ENCODE measurements around the gene KRTAP4-8.
"Not testable (repeated sequence)": the region's sequence is repeated elsewhere in the genome, so short reads cannot be mapped to it uniquely, and the experiment has no call there.

The KRTAP4-8 gene

DNA sequence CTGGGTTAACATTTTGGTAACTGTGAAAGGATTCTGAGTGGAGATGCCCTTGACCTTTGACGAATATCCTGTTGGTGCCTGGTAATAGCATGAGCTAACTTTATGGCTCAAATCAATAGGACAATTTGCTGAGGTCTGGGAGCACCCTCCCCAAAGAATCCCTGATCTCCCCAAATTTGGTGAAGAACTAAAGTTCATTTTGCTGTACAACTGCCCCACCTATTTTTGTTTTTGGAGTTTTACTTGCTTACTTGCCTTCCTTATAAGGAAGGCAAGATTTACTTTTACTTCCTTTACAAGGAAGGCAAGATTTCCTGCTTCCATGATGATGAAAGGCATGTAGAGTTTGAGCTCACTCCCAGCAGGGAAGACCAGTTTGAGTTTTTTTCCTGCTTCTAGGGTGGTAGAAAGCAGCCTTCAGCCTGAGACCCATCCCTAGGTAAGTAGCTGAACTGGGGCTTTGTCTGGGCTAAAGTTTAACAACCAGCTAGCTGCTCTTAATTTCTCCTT lies 10.1 kb upstream of the KRTAP4-8 start:
- POLR2A ChIA-PET: no interaction called here
- Histone ChIP-seq H3K9me3 (ENCODE audit: control insufficient read depth, insufficient read depth, low read depth, low read length) (no peaks in the 10 kb centered on the region), H3K27ac (ENCODE audit: extremely low read depth, low read depth, low read length) (no peak overlapping the region), H3K36me3 (ENCODE audit: control insufficient read depth in 2 of 2, insufficient read depth in 1 of 2, low read length in 2 of 2) (no peaks in the 10 kb centered on the region), H3K4me1 (ENCODE audit: control insufficient read depth, insufficient read depth, low read length) (no peaks in the 10 kb centered on the region), H3K4me3 (ENCODE audit: low read depth, low read length) (no peak overlapping the region)
- no peak for TF ChIP-seq YY1 (tag by site-specific recombination; IDR thresholded peaks at IDR 0.05)
- TF ChIP-seq, protein P1, sequence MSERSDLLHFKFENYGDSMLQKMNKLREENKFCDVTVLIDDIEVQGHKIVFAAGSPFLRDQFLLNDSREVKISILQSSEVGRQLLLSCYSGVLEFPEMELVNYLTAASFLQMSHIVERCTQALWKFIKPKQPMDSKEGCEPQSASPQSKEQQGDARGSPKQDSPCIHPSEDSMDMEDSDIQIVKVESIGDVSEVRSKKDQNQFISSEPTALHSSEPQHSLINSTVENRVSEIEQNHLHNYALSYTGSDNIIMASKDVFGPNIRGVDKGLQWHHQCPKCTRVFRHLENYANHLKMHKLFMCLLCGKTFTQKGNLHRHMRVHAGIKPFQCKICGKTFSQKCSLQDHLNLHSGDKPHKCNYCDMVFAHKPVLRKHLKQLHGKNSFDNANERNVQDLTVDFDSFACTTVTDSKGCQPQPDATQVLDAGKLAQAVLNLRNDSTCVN (tag by site-specific recombination; optimal IDR thresholded peaks at IDR 0.05): no peak
- no peak for TF ChIP-seq ZNF561 (tag by site-specific recombination; IDR thresholded peaks at IDR 0.05; ENCODE audit: borderline replicate concordance)
- TF ChIP-seq KLF10 (tag by site-specific recombination; IDR thresholded peaks at IDR 0.05): no peak
- no peak for TF ChIP-seq ZNF174 (tag by site-specific recombination; IDR thresholded peaks at IDR 0.05)
- TF ChIP-seq ZNF341 (tag by site-specific recombination; IDR thresholded peaks at IDR 0.05; ENCODE audit: low read depth): no peak
- no peak for TF ChIP-seq ZNF248 (tag by site-specific recombination; IDR thresholded peaks at IDR 0.05)
- no peak for TF ChIP-seq ZNF274 (IDR thresholded peaks at IDR 0.05; ENCODE audit: low read length)
- TF ChIP-seq ZNF274 (tag by site-specific recombination; IDR thresholded peaks at IDR 0.05; ENCODE audit: borderline replicate concordance): no peak
- no peak for TF ChIP-seq ZNF211 (tag by site-specific recombination; IDR thresholded peaks at IDR 0.05; ENCODE audit: low read depth)
- no peak for TF ChIP-seq ZNF2 (tag by site-specific recombination; IDR thresholded peaks at IDR 0.05)
- TF ChIP-seq, protein P2, sequence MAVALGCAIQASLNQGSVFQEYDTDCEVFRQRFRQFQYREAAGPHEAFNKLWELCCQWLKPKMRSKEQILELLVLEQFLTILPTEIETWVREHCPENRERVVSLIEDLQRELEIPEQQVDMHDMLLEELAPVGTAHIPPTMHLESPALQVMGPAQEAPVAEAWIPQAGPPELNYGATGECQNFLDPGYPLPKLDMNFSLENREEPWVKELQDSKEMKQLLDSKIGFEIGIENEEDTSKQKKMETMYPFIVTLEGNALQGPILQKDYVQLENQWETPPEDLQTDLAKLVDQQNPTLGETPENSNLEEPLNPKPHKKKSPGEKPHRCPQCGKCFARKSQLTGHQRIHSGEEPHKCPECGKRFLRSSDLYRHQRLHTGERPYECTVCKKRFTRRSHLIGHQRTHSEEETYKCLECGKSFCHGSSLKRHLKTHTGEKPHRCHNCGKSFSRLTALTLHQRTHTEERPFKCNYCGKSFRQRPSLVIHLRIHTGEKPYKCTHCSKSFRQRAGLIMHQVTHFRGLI (tag by site-specific recombination; IDR thresholded peaks at IDR 0.05): no peak
- TF ChIP-seq, protein P3, sequence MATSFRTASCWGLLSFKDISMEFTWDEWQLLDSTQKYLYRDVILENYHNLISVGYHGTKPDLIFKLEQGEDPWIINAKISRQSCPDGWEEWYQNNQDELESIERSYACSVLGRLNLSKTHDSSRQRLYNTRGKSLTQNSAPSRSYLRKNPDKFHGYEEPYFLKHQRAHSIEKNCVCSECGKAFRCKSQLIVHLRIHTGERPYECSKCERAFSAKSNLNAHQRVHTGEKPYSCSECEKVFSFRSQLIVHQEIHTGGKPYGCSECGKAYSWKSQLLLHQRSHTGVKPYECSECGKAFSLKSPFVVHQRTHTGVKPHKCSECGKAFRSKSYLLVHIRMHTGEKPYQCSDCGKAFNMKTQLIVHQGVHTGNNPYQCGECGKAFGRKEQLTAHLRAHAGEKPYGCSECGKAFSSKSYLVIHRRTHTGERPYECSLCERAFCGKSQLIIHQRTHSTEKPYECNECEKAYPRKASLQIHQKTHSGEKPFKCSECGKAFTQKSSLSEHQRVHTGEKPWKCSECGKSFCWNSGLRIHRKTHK (tag by site-specific recombination; IDR thresholded peaks at IDR 0.05): no peak
- no peak for TF ChIP-seq ZNF501 (tag by site-specific recombination; IDR thresholded peaks at IDR 0.05)
- no peak for TF ChIP-seq ZNF37A (tag by site-specific recombination; IDR thresholded peaks at IDR 0.05)
- no peak for TF ChIP-seq BCL11B (tag by site-specific recombination; IDR thresholded peaks at IDR 0.05; ENCODE audit: low read depth)
- no peak for TF ChIP-seq ZNF558 (tag by site-specific recombination; IDR thresholded peaks at IDR 0.05)
- TF ChIP-seq ZFP3 (tag by site-specific recombination; IDR thresholded peaks at IDR 0.05; ENCODE audit: low read depth): no peak
- no peak for TF ChIP-seq ZSCAN18 (tag by site-specific recombination; IDR thresholded peaks at IDR 0.05)
- no peak for TF ChIP-seq ZNF23 (tag by site-specific recombination; IDR thresholded peaks at IDR 0.05; ENCODE audit: borderline replicate concordance)
- CTCF ChIA-PET: no interaction called here

DNA sequence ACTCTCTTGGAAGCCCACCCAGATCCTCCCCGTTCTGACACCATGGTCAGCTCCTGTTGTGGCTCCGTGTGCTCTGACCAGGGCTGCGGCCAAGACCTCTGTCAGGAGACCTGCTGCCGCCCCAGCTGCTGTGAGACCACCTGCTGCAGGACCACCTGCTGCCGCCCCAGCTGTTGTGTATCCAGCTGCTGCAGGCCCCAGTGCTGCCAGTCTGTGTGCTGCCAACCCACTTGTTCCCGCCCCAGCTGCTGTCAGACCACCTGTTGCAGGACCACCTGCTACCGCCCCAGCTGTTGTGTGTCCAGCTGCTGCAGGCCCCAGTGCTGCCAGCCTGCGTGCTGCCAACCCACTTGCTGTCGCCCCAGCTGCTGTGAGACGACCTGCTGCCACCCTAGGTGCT lies 7.4 kb upstream of the KRTAP4-8 start, which contains the start of gene KRTAP4-9:
KRTAP4-9 (plus strand) TSS at position 43 of the 400 bp plus-strand sequence; CDS start at position 43, 0 bp downstream.
- H3K4me1 ChIP-seq (ENCODE audit: control insufficient read depth, insufficient read depth, low read length); H3K27ac ChIP-seq (ENCODE audit: extremely low read depth, low read depth, low read length); POLR2A ChIA-PET; H3K4me3 ChIP-seq (ENCODE audit: low read depth, low read length); H3K9me3 ChIP-seq (ENCODE audit: control insufficient read depth, insufficient read depth, low read depth, low read length); H3K36me3 ChIP-seq (ENCODE audit: control insufficient read depth in 2 of 2, insufficient read depth in 1 of 2, low read length in 2 of 2); CTCF ChIA-PET: not testable (repeated sequence)
- peak; percentile 67 for TF ChIP-seq SCRT2 (tag by site-specific recombination; IDR thresholded peaks at IDR 0.05)
- TF ChIP-seq SCRT1 (tag by site-specific recombination; IDR thresholded peaks at IDR 0.05; ENCODE audit: borderline replicate concordance): peak; percentile 79; the same call in 1 of the 2 replicates

DNA sequence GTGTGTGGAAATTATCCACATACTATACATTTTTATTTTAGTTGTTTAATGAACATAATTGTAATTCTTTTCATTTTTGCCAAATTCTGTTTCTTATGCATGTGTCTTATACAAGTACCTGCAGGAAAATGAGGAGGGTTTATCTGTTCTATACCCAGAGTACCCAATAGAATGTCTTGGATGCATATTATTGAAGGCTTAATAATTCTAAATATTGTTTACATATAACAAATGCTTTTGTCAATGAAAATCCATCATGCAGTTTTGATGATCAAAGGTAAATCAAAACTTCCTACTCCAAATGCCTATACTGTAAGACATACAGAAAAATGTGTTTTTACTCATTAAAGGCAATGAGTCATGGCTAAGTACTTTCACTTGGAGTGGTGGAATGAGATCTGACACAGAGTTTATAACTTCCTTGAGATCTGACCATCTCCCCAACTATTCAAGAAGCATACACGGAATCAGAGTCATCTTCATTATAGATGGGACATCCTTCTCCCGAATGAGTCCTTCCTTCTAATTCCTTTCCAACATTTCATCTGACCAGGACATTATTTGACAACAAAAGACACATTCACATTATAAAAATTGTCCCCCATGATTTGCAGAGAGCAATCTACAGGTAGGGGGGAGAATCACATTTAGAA lies 6.6 kb upstream of the KRTAP4-8 start:
- POLR2A ChIA-PET; H3K9me3 ChIP-seq (ENCODE audit: control insufficient read depth, insufficient read depth, low read depth, low read length); H3K27ac ChIP-seq (ENCODE audit: extremely low read depth, low read depth, low read length); CTCF ChIA-PET; H3K36me3 ChIP-seq (ENCODE audit: control insufficient read depth in 2 of 2, insufficient read depth in 1 of 2, low read length in 2 of 2); H3K4me3 ChIP-seq (ENCODE audit: low read depth, low read length); H3K4me1 ChIP-seq (ENCODE audit: control insufficient read depth, insufficient read depth, low read length): not testable (repeated sequence)
